ENCODE data around the gene SRXN1. TPM values are rescaled to one million over a fixed set of nuclear protein-coding genes. Genes with fewer than 3 reads are reported as not detected.

Gene SRXN1
- total and polyA plus RNA-seq, 9 of the 15 experiments (the other 6 are each of a cell fraction or from before 2014, with no cell fraction given): 6.8 to 36.4 (median 21.6) TPM

DNA sequence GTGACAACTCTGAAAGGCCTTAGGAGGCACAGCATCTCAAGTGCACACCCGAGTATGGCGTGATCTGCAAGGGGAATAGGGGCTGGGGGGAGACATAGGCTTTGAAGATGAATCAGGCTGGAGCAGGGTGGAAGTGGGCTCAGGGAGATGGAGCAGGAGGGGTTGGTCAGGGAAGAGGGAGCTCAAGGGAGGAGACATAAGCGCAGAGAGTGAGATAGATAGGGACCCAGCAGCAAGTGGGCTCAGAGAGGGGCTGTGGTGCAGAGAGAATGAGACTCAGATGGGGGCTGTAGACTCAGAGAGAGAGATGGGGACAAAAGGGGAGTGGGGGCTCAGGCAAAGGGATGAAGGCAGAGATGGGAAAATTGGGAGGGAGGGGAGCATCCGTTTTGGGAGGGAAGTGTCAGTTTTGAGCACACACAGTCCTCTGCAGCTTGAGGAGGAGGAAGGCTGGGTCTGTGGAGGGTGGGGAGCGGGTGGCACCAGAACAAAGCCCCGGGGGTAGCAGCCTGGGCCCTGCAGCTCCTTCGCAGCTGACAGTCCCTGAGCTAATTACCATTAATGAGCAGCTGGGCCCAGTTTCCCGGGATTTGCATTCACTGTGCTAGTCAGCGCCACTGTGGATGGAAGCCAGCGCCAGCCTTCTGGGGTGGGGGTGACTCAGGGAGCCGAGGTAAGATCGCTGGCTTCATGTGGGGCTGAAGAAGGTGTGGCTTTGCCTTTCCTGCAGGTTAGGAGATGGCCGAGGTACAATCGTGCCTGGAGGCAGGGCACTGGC, 18.7 kb downstream of the SRXN1 start:
- POLR2A ChIA-PET: interaction anchor here (0.6 kb wide), 1 partner anchor 126 kb away, joined by 3 read pairs; no protein-coding TSS in a partner anchor
- BruUV-seq (replicated peaks): no TSS peak
- H3K4me1 ChIP-seq (replicated peaks in 1 of 2; ENCODE audit: control insufficient read depth in 2 of 2, insufficient read depth in 2 of 2, low read length in 2 of 2): no peaks in the 10 kb centered on the region; a peak in 2 of 5 replicates
- FAIRE-seq (no peak), ATAC-seq (no peak), DNase-seq (ENCODE audit: extremely low read depth in 1 of 4, low spot score in 3 of 4) (no peak)
- H2AFZ ChIP-seq (ENCODE audit: low read depth, low read length): no peak overlapping the region
- H3K9me1 ChIP-seq (ENCODE audit: control insufficient read depth, insufficient read depth, low read length): no peaks in the 10 kb centered on the region
- no peaks in the 10 kb centered on the region for H3K36me3 ChIP-seq (ENCODE audit: control insufficient read depth, insufficient read depth, low read length)
- H4K20me1 ChIP-seq (replicated peaks; ENCODE audit: control insufficient read depth, insufficient read depth, low read length): no peaks in the 10 kb centered on the region
- intact Hi-C loops (cut with micrococcal nuclease) (no loop called here), in situ Hi-C loops (cut with MboI) (no loop called here)
- no peak overlapping the region for H3K9ac ChIP-seq (ENCODE audit: insufficient read depth in 1 of 2, low read depth in 2 of 2, low read length in 2 of 2)
- 9% methylated on average over 9 of the region's 14 CpGs for WGBS (ENCODE audit: insufficient coverage, low coverage, missing lambda C conversion rate)
- no peak overlapping the region for H3K4me3 ChIP-seq
- CTCF ChIA-PET (ENCODE audit: low intra/inter-chr PET ratio): no interaction called here
- no peak overlapping the region for H3K4me2 ChIP-seq (ENCODE audit: insufficient read depth, low read length)
- no peaks in the 10 kb centered on the region for H3K9me3 ChIP-seq (replicated peaks; ENCODE audit: control insufficient read depth, insufficient read depth, low read depth, low read length)
- H3K79me2 ChIP-seq (ENCODE audit: control insufficient read depth, insufficient read depth, low read length): no peaks in the 10 kb centered on the region
- H3K27me3 ChIP-seq (ENCODE audit: control insufficient read depth in 2 of 2, insufficient read depth in 2 of 2, low read length in 2 of 2): peaks cover 0 to 23% of the 10 kb centered on the region in 2 experiments; a peak in 2 of 5 replicates
- H3K27ac ChIP-seq (ENCODE audit: extremely low read depth, low read depth, low read length): no peak overlapping the region
- TF ChIP-seq FOXA1 (IDR thresholded peaks at IDR 0.05; ENCODE audit: borderline replicate concordance) (no peak), CTBP1 (IDR thresholded peaks at IDR 0.05; ENCODE audit: borderline replicate concordance) (no peak), ZBTB34 (CRISPR knock-in tag; IDR thresholded peaks at IDR 0.05) (no peak), NFE2L1 (tag; IDR thresholded peaks at IDR 0.05; ENCODE audit: borderline replicate concordance, low read depth) (no peak), ILF3 (IDR thresholded peaks at IDR 0.05; ENCODE audit: borderline replicate concordance) (no peak), ZC3H4 (CRISPR knock-in tag; IDR thresholded peaks at IDR 0.05; ENCODE audit: borderline replicate concordance) (no peak), PKNOX1 (IDR thresholded peaks at IDR 0.05) (no peak), ZNF133 (CRISPR knock-in tag; IDR thresholded peaks at IDR 0.05) (no peak), SREBF2 (CRISPR knock-in tag; IDR thresholded peaks at IDR 0.05) (no peak), MCM7 (IDR thresholded peaks at IDR 0.05) (no peak), ZNF668 (CRISPR knock-in tag; IDR thresholded peaks at IDR 0.05) (no peak), ZBTB11 (CRISPR knock-in tag; IDR thresholded peaks at IDR 0.05) (no peak), POLR2AphosphoS2 (IDR thresholded peaks at IDR 0.05; ENCODE audit: low read length) (no peak)
- TF ChIP-seq, protein P1, sequence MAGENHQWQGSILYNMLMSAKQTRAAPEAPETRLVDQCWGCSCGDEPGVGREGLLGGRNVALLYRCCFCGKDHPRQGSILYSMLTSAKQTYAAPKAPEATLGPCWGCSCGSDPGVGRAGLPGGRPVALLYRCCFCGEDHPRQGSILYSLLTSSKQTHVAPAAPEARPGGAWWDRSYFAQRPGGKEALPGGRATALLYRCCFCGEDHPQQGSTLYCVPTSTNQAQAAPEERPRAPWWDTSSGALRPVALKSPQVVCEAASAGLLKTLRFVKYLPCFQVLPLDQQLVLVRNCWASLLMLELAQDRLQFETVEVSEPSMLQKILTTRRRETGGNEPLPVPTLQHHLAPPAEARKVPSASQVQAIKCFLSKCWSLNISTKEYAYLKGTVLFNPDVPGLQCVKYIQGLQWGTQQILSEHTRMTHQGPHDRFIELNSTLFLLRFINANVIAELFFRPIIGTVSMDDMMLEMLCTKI (IDR thresholded peaks at IDR 0.05; ENCODE audit: partially characterized antibody): no peak

Data from K562 (cell line).